ENCODE data around the gene DFFB. TPM values are rescaled to one million over a fixed set of nuclear protein-coding genes. Genes with fewer than 3 reads are reported as not detected.
A peak's percentile ranks its signal among the peaks of the same experiment; 100 is the strongest.

DFFB gene
- 8.7 and 9.3 TPM in 2 replicates for total RNA-seq (2016; rRNA removed; fragmentation: Illumina TruSeq; extraction: Trizol)
- 1.4 and 1.6 TPM in 2 replicates for total RNA-seq (2016; cell fraction: cytosol; rRNA removed; fragmentation: Illumina TruSeq; extraction: Trizol; ENCODE audit: low read depth)
- total RNA-seq (2016; cell fraction: insoluble cytoplasmic fraction; rRNA removed; fragmentation: Illumina TruSeq; extraction: Trizol) = 8.7 and 9.2 TPM in 2 replicates
- total RNA-seq (2016; cell fraction: membrane; rRNA removed; fragmentation: Illumina TruSeq; extraction: Trizol) = 4.1 and 4.7 TPM in 2 replicates
- 5.0 and 6.1 TPM in 2 replicates for total RNA-seq (2016; cell fraction: nucleus; rRNA removed; fragmentation: Illumina TruSeq; extraction: Trizol)
- polyA plus RNA-seq (2011; rRNA removed) = 4.6 and 4.8 TPM in 2 replicates
- 3.6 and 3.7 TPM in 2 replicates for polyA plus RNA-seq (2011; cell fraction: cytosol; rRNA removed)
- polyA plus RNA-seq (2011; cell fraction: nucleus; rRNA removed) = 7.8 and 8.5 TPM in 2 replicates
- 3.3 and 3.7 TPM in 2 replicates for polyA plus RNA-seq (2012)
- polyA plus RNA-seq (2016; cell fraction: cytosol; fragmentation: Illumina TruSeq; extraction: Trizol; ENCODE audit: low read depth) = 0.69 and 0.75 TPM in 2 replicates
- 6.4 and 7.8 TPM in 2 replicates for polyA plus RNA-seq (2016; cell fraction: insoluble cytoplasmic fraction; fragmentation: Illumina TruSeq; extraction: Trizol; ENCODE audit: low read depth)
- polyA plus RNA-seq (2016; cell fraction: membrane; fragmentation: Illumina TruSeq; extraction: Trizol; ENCODE audit: low read depth) = 1.5 and 1.9 TPM in 2 replicates
- 17.0 and 22.7 TPM in 2 replicates for polyA plus RNA-seq (2016; cell fraction: nucleus; fragmentation: Illumina TruSeq; extraction: Trizol; ENCODE audit: insufficient read depth, low read depth)
- polyA minus RNA-seq (2011; rRNA and poly(A)+ RNA removed; ENCODE audit: low replicate concordance) = 3.1 and 7.0 TPM in 2 replicates
- 1.3 and 2.0 TPM in 2 replicates for polyA minus RNA-seq (2011; cell fraction: cytosol; rRNA and poly(A)+ RNA removed)
- 2.4 and 3.9 TPM in 2 replicates for polyA minus RNA-seq (2011; cell fraction: nucleus; rRNA and poly(A)+ RNA removed)
- Bru-seq, nascent RNA = percentile 47 among the genes with signal in this experiment
- percentile 59 among the genes with signal in this experiment for BruChase-seq, experiment 1, labeled RNA remaining after a 6-hour chase
- BruChase-seq, experiment 2, labeled RNA remaining after a 2-hour chase = percentile 60 among the genes with signal in this experiment
- long read RNA-seq, experiment 1, partial matches to known transcripts = 2 of 5 reads
- long read RNA-seq, experiment 1, other reads (novel, unspliced or antisense) = 2 of 5 reads
- long read RNA-seq, experiment 2, partial matches to known transcripts = 1 of 15 reads
- long read RNA-seq, experiment 2, other reads (novel, unspliced or antisense) = 12 of 15 reads

DNA sequence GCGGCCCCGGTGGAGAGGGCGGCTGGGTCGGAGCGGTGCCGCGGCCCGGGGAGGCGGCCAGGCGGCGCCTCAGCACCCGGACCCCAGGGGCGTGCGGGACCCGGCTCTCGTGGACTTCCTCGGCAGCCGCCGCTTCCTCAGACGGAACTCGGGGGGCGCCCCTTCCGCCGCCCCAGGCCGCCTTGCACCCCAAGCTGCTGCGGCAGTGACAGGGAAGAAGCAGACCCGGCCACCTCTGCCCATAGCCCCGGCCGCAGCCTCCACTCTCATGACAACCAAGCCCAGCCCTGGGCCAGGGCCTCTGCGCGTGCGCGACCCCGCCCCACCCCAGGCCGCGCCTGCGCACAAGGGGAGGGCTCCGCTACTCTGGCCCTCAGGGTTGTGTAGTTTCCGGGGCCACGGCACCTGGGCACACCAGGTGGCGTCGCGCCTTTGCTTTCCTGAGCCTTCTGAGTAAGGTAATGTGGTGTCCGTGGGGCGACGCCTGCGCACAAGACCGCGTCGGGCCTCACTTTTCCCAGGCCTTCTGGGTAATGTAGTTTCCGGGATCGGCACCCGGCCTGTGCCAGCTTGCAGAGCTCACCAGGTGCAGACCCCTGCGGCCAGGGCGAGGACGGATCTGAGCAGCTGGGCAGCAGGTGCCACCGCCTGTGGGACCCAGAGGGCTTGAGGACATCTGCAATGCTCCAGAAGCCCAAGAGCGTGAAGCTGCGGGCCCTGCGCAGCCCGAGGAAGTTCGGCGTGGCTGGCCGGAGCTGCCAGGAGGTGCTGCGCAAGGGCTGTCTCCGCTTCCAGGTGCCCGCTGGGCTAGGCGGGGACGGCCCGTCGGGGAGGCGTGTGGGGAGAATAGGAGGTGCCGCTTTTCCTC is at the start of gene DFFB, which contains the start of gene CEP104:
Gene DFFB, plus strand, starts transcription at position 554 of the 868 bp plus-strand sequence. Its CDS starts 128 bp downstream, at position 682.
Gene CEP104, minus strand, starts transcription at position 289 of the 868 bp plus-strand sequence. CDS start 4,804 bp downstream, outside the sequence.
- Histone ChIP-seq H3K9me3 (ENCODE audit: low read length) (no peaks in the 10 kb centered on the region), H2AFZ (ENCODE audit: low read length) (no peak within 1 kb of the TSS), H3K79me2 (ENCODE audit: insufficient read depth, low read length) (peaks cover 34% of the 10 kb centered on the region), H3K4me2 (ENCODE audit: low read depth, low read length) (peak within 1 kb of the TSS; percentile 87), H3K27me3 (ENCODE audit: control insufficient read depth in 1 of 2, insufficient read depth in 2 of 2, low read length in 2 of 2) (no peaks in the 10 kb centered on the region; a peak in 1 of 5 replicates), H3K36me3 (replicated peaks in 1 of 2; ENCODE audit: control insufficient read depth in 1 of 2, insufficient read depth in 2 of 2, low read length in 2 of 2) (peaks cover 0 to 2% of the 10 kb centered on the region in 2 experiments; a peak in 1 of 5 replicates), H4K20me1 (ENCODE audit: insufficient read depth, low read length) (no peaks in the 10 kb centered on the region), H3K9ac (ENCODE audit: insufficient read depth, low read depth, low read length) (peak within 1 kb of the TSS; percentile 81), H3K4me1 (ENCODE audit: insufficient read depth, low read length) (peaks cover 35% of the 10 kb centered on the region), H3K4me3 (replicated peaks in 1 of 3; ENCODE audit: insufficient read depth in 1 of 3, low read depth in 2 of 3, low read length in 3 of 3) (peak within 1 kb of the TSS; percentile 83 to 98 (median 86)), H3K27ac (ENCODE audit: extremely low read length, insufficient read depth, low read length) (peak within 1 kb of the TSS; percentile 57)
- WGBS (ENCODE audit: low lambda C conversion rate) = no CpG with 5 or more reads among the region's 73 CpGs
- peak; percentile 98 for DNase-seq (ENCODE audit: low spot score)
- CTCF ChIA-PET (ENCODE audit: low intra/inter-chr PET ratio, low total read pairs) = interaction anchor here (0.7 kb wide), 1 partner anchor 969 kb away, joined by 3 read pairs; no protein-coding TSS in a partner anchor
- FAIRE-seq = peak; percentile 96
- in situ Hi-C loops (cut with HindIII; ENCODE audit: extremely low pct_ligation_motif_present, low pct_unique_long_range_greater_than_20kb) = no loop called here
- ATAC-seq = peak; percentile 93
- intact Hi-C loops (cut with micrococcal nuclease; ENCODE audit: unreplicated experiment) = loop anchor here (1.0 kb wide), 1 partner anchor 43 kb away; the partner anchor contains the start of gene C1orf174
- POLR2A ChIA-PET = interaction anchor here (1.1 to 2.1 kb wide), 5 partner anchors 43 to 86 kb away, joined by 4 to 10 read pairs (median 4); partner anchors contain the start of gene C1orf174
- BruUV-seq (replicated peaks) = no TSS peak
- TF ChIP-seq CREB1 (IDR thresholded peaks at IDR 0.05) (peak; percentile 67), CREB1 (CRISPR knock-in tag; IDR thresholded peaks at IDR 0.05) (peak; percentile 83), ZBTB20 (CRISPR knock-in tag; IDR thresholded peaks at IDR 0.05; ENCODE audit: borderline replicate concordance, low read depth) (peak; percentile 47; the same call in 1 of the 2 replicates), TFDP2 (CRISPR knock-in tag; IDR thresholded peaks at IDR 0.05) (peak; percentile 90), MYC (CRISPR knock-in tag; IDR thresholded peaks at IDR 0.05; ENCODE audit: borderline replicate concordance) (peak; percentile 87), TMF1 (CRISPR knock-in tag; IDR thresholded peaks at IDR 0.05; ENCODE audit: low read depth) (0 out of 2 replicates have a peak, but pooled peaks have one; percentile 39), NFYB (CRISPR knock-in tag; IDR thresholded peaks at IDR 0.05) (peak; percentile 39; the same call in 1 of the 2 replicates), ZBTB3 (CRISPR knock-in tag; IDR thresholded peaks at IDR 0.05; ENCODE audit: borderline replicate concordance, low read depth) (no peak), ZNF713 (CRISPR knock-in tag; IDR thresholded peaks at IDR 0.05) (0 out of 2 replicates have a peak, but pooled peaks have one; percentile 75)
- TF ChIP-seq, protein P1, sequence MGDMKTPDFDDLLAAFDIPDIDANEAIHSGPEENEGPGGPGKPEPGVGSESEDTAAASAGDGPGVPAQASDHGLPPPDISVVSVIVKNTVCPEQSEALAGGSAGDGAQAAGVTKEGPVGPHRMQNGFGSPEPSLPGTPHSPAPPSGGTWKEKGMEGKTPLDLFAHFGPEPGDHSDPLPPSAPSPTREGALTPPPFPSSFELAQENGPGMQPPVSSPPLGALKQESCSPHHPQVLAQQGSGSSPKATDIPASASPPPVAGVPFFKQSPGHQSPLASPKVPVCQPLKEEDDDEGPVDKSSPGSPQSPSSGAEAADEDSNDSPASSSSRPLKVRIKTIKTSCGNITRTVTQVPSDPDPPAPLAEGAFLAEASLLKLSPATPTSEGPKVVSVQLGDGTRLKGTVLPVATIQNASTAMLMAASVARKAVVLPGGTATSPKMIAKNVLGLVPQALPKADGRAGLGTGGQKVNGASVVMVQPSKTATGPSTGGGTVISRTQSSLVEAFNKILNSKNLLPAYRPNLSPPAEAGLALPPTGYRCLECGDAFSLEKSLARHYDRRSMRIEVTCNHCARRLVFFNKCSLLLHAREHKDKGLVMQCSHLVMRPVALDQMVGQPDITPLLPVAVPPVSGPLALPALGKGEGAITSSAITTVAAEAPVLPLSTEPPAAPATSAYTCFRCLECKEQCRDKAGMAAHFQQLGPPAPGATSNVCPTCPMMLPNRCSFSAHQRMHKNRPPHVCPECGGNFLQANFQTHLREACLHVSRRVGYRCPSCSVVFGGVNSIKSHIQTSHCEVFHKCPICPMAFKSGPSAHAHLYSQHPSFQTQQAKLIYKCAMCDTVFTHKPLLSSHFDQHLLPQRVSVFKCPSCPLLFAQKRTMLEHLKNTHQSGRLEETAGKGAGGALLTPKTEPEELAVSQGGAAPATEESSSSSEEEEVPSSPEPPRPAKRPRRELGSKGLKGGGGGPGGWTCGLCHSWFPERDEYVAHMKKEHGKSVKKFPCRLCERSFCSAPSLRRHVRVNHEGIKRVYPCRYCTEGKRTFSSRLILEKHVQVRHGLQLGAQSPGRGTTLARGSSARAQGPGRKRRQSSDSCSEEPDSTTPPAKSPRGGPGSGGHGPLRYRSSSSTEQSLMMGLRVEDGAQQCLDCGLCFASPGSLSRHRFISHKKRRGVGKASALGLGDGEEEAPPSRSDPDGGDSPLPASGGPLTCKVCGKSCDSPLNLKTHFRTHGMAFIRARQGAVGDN (CRISPR knock-in tag; IDR thresholded peaks at IDR 0.05) = peak; percentile 91

Data from HepG2 (cell line).